Choroid plexus epithelial cell (primary cell): ENCODE measurements around the gene TBX6.

ENCODE experiments used
- DNase-seq: peaks from one replicate; pipeline ENCODE4 v3.0.0-alpha.2; 2010; ENCODE audit warnings: low read depth
- H3K4me3 ChIP-seq: 2 replicates; pipeline ENCODE4 v1.5.1; 2011; ENCODE audit warnings: low read depth, mild to moderate bottlenecking, control low read depth, low read length, moderate library complexity
- TF ChIP-seq, protein P1 (sequence below): conservative IDR thresholded peaks from 2 replicates; pipeline ENCODE4 v1.5.1; 2011; ENCODE audit warnings: low read depth, mild to moderate bottlenecking, control low read depth, inconsistent platforms, low read length, moderate library complexity

TBX6 gene

DNA sequence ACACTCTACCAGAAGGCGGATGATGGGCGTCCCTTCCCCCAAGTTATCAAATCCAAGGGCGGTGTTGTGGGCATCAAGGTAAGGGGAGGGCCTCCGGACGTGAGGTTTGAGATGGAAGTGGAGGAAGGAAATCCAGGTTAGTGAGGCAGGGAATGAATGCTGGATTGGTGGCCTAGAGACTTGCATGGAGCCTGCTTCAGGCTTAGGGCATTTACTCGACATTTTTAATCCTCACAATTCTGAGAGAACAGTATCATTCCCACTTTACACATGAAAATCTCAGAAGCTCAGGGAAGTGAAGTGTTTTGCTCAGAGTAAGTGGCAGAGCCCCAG lies 24.2 kb downstream of the TBX6 start:
- DNase-seq, result no peak
- H3K4me3 ChIP-seq, result peak overlapping the region; percentile 100
- TF ChIP-seq, protein P1, sequence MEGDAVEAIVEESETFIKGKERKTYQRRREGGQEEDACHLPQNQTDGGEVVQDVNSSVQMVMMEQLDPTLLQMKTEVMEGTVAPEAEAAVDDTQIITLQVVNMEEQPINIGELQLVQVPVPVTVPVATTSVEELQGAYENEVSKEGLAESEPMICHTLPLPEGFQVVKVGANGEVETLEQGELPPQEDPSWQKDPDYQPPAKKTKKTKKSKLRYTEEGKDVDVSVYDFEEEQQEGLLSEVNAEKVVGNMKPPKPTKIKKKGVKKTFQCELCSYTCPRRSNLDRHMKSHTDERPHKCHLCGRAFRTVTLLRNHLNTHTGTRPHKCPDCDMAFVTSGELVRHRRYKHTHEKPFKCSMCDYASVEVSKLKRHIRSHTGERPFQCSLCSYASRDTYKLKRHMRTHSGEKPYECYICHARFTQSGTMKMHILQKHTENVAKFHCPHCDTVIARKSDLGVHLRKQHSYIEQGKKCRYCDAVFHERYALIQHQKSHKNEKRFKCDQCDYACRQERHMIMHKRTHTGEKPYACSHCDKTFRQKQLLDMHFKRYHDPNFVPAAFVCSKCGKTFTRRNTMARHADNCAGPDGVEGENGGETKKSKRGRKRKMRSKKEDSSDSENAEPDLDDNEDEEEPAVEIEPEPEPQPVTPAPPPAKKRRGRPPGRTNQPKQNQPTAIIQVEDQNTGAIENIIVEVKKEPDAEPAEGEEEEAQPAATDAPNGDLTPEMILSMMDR, result no peak

DNA sequence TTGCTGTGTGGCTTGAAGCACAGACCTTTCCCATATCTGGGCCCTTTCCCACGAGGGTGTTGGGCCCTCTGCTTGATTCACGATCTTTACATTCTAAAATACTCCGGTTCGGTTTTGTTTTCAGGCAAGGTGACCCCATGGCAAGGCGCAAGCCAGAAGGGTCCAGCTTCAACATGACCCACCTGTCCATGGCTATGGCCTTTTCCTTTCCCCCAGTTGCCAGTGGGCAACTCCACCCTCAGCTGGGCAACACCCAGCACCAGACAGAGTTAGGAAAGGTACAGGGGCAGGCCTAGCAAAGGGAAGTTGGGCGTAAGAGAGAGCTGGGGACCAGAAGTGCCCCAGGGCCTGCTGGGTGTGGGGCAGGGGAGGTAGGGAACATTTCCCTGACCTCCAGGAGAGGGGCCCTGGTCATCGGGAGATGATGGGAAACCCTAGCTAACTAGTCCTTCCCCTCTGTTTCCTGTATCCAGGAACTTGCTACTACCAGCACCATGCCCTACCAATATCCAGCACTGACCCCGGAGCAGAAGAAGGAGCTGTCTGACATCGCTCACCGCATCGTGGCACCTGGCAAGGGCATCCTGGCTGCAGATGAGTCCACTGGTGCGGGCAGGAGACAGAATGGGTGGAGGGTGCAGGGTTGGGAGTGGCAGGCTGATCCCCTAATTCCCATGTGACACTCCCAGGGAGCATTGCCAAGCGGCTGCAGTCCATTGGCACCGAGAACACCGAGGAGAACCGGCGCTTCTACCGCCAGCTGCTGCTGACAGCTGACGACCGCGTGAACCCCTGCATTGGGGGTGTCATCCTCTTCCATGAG lies 24.8 kb downstream of the TBX6 start:
- DNase-seq, result no peak
- TF ChIP-seq, protein P1, result no peak
- peak overlapping the region; percentile 100 for H3K4me3 ChIP-seq

DNA sequence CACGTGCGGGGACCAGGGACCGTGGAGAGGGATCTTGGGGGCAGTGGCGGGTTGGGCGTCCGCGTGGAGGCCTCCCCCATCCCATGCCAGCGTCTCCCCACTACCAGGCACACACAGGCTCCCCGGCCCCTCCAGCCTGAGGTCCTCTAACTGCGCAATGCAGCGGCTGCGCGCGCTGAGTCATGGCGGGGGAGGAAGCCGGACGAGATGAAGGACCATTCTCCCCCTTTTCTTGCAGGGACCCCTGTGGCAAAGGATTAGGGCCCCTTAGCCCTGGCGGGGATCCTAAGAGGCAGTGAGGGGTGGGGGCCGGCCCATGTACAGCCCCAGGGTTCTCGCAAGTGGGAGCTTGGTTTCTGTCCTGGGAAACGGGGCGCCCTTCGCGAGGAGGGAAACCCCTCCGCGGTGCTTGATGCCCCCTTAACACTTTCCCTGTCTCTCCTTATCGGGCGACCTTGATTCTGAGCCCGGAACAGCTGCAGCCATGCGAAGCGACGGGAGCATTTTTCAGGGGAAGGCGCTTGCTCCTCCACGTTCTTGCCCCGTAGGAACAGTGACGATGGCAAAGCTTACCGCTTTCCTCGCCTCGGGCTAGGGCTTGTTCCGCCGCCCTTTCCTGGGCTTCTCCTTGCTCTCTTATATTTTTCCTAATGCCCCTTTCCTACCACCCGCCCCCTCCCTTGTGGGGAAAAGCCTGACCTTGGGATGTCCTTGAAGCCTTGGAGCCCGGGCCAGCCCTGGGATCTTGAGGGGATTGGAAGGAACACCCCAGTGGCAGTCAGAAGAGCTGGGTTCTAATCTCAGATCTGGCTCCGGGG lies 25.6 kb downstream of the TBX6 start:
- TF ChIP-seq, protein P1, result no peak
- DNase-seq, result peak; percentile 74

DNA sequence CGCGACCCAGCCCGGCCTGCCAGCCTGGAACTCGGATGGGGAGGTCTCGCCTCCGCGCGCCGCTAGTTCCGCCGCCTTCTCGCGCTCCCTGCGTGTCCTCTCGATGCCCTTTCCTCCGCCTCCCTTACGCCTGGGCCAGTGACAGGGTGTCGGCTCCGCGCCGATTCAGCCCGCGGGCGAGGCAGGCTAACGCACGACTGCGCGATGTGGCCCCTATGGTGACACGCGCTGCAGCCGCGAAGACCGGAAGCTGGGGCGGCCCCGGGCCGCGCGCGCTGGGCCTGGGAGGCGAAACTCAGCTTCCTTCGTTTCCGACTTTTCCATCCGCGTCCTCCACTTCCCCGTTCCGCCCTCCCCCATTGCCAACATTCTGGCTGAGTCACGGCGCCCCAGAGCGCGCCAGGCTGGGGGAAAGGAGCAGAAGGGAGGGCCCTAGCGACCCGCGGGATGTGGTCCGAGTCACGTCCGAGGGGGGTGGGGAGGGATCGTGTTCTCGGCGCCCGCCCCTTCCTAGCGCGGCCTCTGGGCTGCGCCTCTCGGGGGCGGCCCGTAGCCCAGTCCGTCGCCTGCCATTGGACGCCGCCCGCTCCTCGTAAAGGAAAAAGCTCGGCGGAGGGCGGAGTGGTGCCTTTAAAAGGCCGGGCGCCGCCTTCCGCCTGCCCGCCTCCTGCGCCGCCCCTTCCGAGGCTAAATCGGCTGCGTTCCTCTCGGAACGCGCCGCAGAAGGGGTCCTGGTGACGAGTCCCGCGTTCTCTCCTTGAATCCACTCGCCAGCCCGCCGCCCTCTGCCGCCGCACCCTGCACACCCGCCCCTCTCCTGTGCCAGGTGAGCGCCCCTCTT lies 26.4 kb downstream of the TBX6 start, which contains the start of gene ALDOA:
Gene ALDOA (plus strand): TSS at position 659 of the 841 bp plus-strand sequence. CDS start 1,138 bp downstream, outside the sequence.
- TF ChIP-seq, protein P1, result no peak
- peak; percentile 99 for DNase-seq
- peak within 1 kb of the TSS; percentile 100 for H3K4me3 ChIP-seq

More for the DNA sequence above, 25.6 kb downstream of the TBX6 start:
- H3K4me3 ChIP-seq, result peak overlapping the region; percentile 100

DNA sequence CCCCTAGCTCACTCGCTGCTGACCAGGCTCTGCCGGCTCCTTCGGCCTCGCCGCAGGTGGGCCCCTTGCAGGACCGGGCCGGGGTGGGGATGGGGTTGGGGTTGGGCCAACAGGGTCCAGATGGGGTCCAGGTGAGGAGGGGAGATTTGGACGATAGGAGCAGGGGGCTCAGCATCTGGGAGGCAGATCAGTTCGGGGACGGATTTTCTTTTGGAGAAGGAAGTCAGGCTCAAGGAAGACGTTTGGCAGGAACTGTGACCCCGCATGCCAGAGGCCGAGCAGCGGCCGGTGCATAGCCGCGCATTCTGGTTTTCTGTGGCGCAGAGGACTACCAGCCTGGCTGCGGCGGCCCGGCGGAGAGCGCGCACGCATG lies 27.0 kb downstream of the TBX6 start:
- TF ChIP-seq, protein P1, result no peak
- H3K4me3 ChIP-seq, result peak overlapping the region; percentile 100
- DNase-seq, result no peak

DNA sequence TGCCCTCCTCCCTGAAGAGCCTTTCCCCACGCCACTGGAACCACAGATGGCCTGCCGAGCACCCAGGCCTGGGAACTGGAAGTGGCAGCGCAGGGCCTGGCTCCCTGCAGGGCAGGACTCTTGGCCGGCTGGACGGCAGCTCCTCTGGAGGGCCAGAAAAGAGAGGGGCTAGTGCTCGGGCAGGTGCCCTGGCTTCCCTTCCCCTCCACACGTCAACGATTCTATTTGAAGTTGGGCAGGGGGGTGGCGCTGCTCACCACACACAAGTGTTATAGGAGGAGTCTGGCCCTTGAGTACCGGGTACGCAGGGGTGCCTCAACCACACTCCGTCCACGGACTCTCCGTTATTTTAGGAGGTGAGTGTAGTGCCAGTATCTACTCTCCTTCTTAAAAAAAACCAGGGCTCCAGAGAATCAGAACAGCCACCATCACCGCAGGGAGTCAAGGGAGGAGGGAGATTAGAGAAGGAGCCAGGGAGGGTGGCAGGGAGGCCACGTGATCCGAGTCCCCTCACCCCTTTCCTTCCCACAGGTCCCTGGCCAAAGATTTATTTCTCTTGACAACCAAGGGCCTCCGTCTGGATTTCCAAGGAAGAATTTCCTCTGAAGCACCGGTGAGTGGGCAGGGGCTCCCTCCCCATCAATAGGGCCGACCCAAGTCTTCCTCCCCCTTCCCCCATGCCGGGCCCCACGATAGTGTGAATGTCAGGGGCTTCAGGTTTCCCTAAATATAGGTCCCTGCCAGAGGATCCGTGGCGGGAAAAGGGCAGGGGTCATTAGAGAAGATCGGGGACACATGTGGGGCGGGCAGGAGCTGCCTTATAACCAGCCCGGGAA lies 27.6 kb downstream of the TBX6 start:
- peak; percentile 63 for DNase-seq
- TF ChIP-seq, protein P1, result peak; percentile 42

More for the DNA sequence above, 27.6 kb downstream of the TBX6 start:
- H3K4me3 ChIP-seq, result peak overlapping the region; percentile 100
